ENCODE measurements around the gene CNR2. TPM values are rescaled to one million over a fixed set of nuclear protein-coding genes. Genes with fewer than 3 reads are reported as not detected.

Gene CNR2
- total and polyA plus RNA-seq, 2 of the 4 experiments (the other 2 are of a cell fraction), result not detected

- dilution Hi-C loops (cut with HindIII; ENCODE audit: low sequenced_read_pairs, unreplicated experiment), result no loop called here
Observed at GRCh38 chr1:23958810-23959460, 45.8 kb upstream of the CNR2 start.

More at GRCh38 chr1:23958810-23959460, 45.8 kb upstream of the CNR2 start:
- peak overlapping the region; percentile 82 for H3K4ac ChIP-seq (ENCODE audit: low read depth, low read length)
- peak overlapping the region; percentile 40 for H4K91ac ChIP-seq (ENCODE audit: insufficient read depth, low read depth, low read length)
- no peak overlapping the region for H2BK20ac ChIP-seq (ENCODE audit: low read depth, low read length)
- H3K4me1 ChIP-seq (ENCODE audit: control insufficient read depth, insufficient read depth, low read length), result peaks cover 2% of the 10 kb centered on the region; the same call in 1 of the 2 replicates
- H2BK5ac ChIP-seq (ENCODE audit: low read depth, low read length, poor library complexity, severe bottlenecking), result peak overlapping the region; percentile 95
- H3K9me3 ChIP-seq (ENCODE audit: control insufficient read depth, insufficient read depth, low read length), result no peaks in the 10 kb centered on the region
- H2AK9ac ChIP-seq (replicated peaks; ENCODE audit: low read depth, low read length, poor library complexity), result peak overlapping the region; percentile 84
- ATAC-seq (ENCODE audit: low read depth) (peak; percentile 69), DNase-seq (peak; percentile 90)
- intact Hi-C loops (cut with micrococcal nuclease), result no loop called here
- H2BK120ac ChIP-seq (ENCODE audit: low read depth, low read length), result peak overlapping the region; percentile 33
- no TSS peak for BruUV-seq (replicated peaks)
- peak overlapping the region; percentile 94 for H2AFZ ChIP-seq (replicated peaks; ENCODE audit: low read length, poor library complexity)
- peak overlapping the region; percentile 67 for H3K27ac ChIP-seq (ENCODE audit: insufficient read depth, low read length)
- 0% methylated on average over 12 of the region's 30 CpGs; no CpG with 5 or more reads in 1 of the 2 experiments for WGBS, 2 experiments (ENCODE audit: extremely low coverage in 2 of 2, insufficient read length in 1 of 2)
- CTCF ChIA-PET, result no interaction called here
- H4K5ac ChIP-seq (ENCODE audit: low read depth, low read length), result peak overlapping the region; percentile 0; the same call in 1 of the 2 replicates
- peak overlapping the region; percentile 5 to 75 for H4K8ac ChIP-seq (ENCODE audit: low read depth in 2 of 2, low read length in 2 of 2)
- H3K9ac ChIP-seq (ENCODE audit: low read depth, low read length), result peak overlapping the region; percentile 61
- TF ChIP-seq RAD21 (IDR thresholded peaks at IDR 0.05; ENCODE audit: low read length) (peak; percentile 41), CTCF (conservative IDR thresholded peaks at IDR 0.05; ENCODE audit: low read depth, low read length) (peak; percentile 47), MAZ (IDR thresholded peaks at IDR 0.05; ENCODE audit: borderline replicate concordance, low read depth, low read length) (peak; percentile 62), POLR2A (IDR thresholded peaks at IDR 0.05; ENCODE audit: low read depth, low read length) (no peak), ELK1 (IDR thresholded peaks at IDR 0.05; ENCODE audit: borderline replicate concordance, low read depth, low read length) (no peak), SMC3 (IDR thresholded peaks at IDR 0.05; ENCODE audit: low read depth, low read length) (peak; percentile 37)
- TF ChIP-seq, protein P1, sequence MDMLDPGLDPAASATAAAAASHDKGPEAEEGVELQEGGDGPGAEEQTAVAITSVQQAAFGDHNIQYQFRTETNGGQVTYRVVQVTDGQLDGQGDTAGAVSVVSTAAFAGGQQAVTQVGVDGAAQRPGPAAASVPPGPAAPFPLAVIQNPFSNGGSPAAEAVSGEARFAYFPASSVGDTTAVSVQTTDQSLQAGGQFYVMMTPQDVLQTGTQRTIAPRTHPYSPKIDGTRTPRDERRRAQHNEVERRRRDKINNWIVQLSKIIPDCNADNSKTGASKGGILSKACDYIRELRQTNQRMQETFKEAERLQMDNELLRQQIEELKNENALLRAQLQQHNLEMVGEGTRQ (IDR thresholded peaks at IDR 0.05; ENCODE audit: low read depth, low read length), result no peak; the same call in 1 of the 2 replicates
- peak overlapping the region; percentile 31; the same call in 1 of the 2 replicates for H3K18ac ChIP-seq (ENCODE audit: low read depth, low read length)
- peak overlapping the region; percentile 37; the same call in 1 of the 2 replicates for H2AK5ac ChIP-seq (ENCODE audit: low read depth, low read length)
- H3K79me1 ChIP-seq (ENCODE audit: low read depth in 1 of 2, low read length in 2 of 2), result 0 out of 4 replicates have a peak, but pooled peaks cover 0 to 5% of the 10 kb centered on the region in 2 experiments
- in situ Hi-C loops (cut with MboI; ENCODE audit: low sequenced_read_pairs), result no loop called here
- H3K23ac ChIP-seq (ENCODE audit: low read depth, low read length), result peak overlapping the region; percentile 78; the same call in 1 of the 2 replicates
- peak overlapping the region; percentile 89 for H3K56ac ChIP-seq (ENCODE audit: extremely low read depth, insufficient read depth, low read length)
- H3K27me3 ChIP-seq (ENCODE audit: control insufficient read depth, insufficient read depth, low read length), result no peaks in the 10 kb centered on the region
- peaks cover 24% of the 10 kb centered on the region for H4K20me1 ChIP-seq (ENCODE audit: insufficient read depth, low read length)
- POLR2A ChIA-PET (ENCODE audit: unreplicated experiment), result no interaction called here
- H3K4me3 ChIP-seq (ENCODE audit: insufficient read depth, low read depth, low read length), result peak overlapping the region; percentile 51
- peak overlapping the region; percentile 43; the same call in 1 of the 3 replicates for H2BK15ac ChIP-seq (ENCODE audit: low read depth, low read length)
- H3K36me3 ChIP-seq (ENCODE audit: control insufficient read depth, insufficient read depth, low read length), result peaks cover 4% of the 10 kb centered on the region
- H3K4me2 ChIP-seq (ENCODE audit: low read depth, low read length), result peak overlapping the region; percentile 78
- H3K9me1 ChIP-seq (ENCODE audit: insufficient read depth, low read length), result no peaks in the 10 kb centered on the region
- peak overlapping the region; percentile 92 for H3K14ac ChIP-seq (replicated peaks; ENCODE audit: low read depth, low read length)
